Loucy (cell line): ENCODE measurements around the gene THAP4.

Experiments
- H2AFZ ChIP-seq: fragments of 200-600 bp; sonication (generic); 2 replicates; pipeline ENCODE4 v1.6.0; 2016; ENCODE audit warnings: antibody characterized with exemption, mild to moderate bottlenecking, low read length, moderate library complexity
- H3F3A ChIP-seq: fragments of 200-600 bp; 2 replicates; pipeline ENCODE4 v1.6.0; 2016; ENCODE audit warnings: antibody characterized with exemption, low read depth, mild to moderate bottlenecking
- H3K27me3 ChIP-seq: fragments of 200-600 bp; sonication (generic); 2 replicates; pipeline ENCODE4 v1.6.1; 2014; ENCODE audit warnings: low read length, mild to moderate bottlenecking; ENCODE audit not compliant: insufficient read depth, poor library complexity, severe bottlenecking
- H3K36me3 ChIP-seq: fragments of 200-600 bp; sonication (generic); 2 replicates; pipeline ENCODE4 v1.6.1; 2016; ENCODE audit warnings: low read length; ENCODE audit not compliant: insufficient read depth
- H3K4me1 ChIP-seq: fragments of 200-600 bp; sonication (generic); 2 replicates; pipeline ENCODE4 v1.5.1; 2014; ENCODE audit warnings: low read length, mild to moderate bottlenecking; ENCODE audit not compliant: insufficient read depth, poor library complexity, severe bottlenecking
- H3K4me2 ChIP-seq: fragments of 200-600 bp; sonication (generic); 2 replicates; pipeline ENCODE4 v1.6.0; 2014; ENCODE audit warnings: antibody characterized with exemption, low read length, low read depth, mild to moderate bottlenecking; ENCODE audit not compliant: poor library complexity, severe bottlenecking
- H3K4me3 ChIP-seq: fragments of 200-600 bp; sonication (generic); 2 replicates; pipeline ENCODE4 v1.5.1; 2014; ENCODE audit warnings: low read length, mild to moderate bottlenecking, mixed read lengths; ENCODE audit not compliant: poor library complexity, severe bottlenecking
- H3K79me2 ChIP-seq: fragments of 200-600 bp; sonication (generic); 2 replicates; pipeline ENCODE4 v1.6.1; 2014; ENCODE audit warnings: low read length; ENCODE audit not compliant: insufficient read depth
- H3K9ac ChIP-seq: fragments of 200-600 bp; sonication (generic); 2 replicates; pipeline ENCODE4 v1.6.0; 2014; ENCODE audit warnings: mild to moderate bottlenecking, low read depth, low read length, moderate library complexity; ENCODE audit not compliant: poor library complexity, severe bottlenecking
- H3K9me2 ChIP-seq: fragments of 200-600 bp; sonication (generic); replicated peaks from 2 replicates; pipeline ENCODE4 v1.6.1; 2016; ENCODE audit warnings: low read depth, low read length, mixed read lengths
- H3K9me3 ChIP-seq: fragments of 200-600 bp; sonication (generic); 2 replicates; pipeline ENCODE4 v1.6.1; 2014; ENCODE audit warnings: mild to moderate bottlenecking, antibody characterized with exemption, low read length, low read depth; ENCODE audit not compliant: insufficient read depth
- H4K20me1 ChIP-seq: fragments of 200-600 bp; sonication (generic); 2 replicates; pipeline ENCODE4 v1.6.0; 2014; ENCODE audit warnings: antibody characterized with exemption, low read length, mild to moderate bottlenecking; ENCODE audit not compliant: insufficient read depth, poor library complexity, severe bottlenecking
- EZH2phosphoT487 ChIP-seq: fragments of 200-600 bp; IDR thresholded peaks from 2 replicates; pipeline ENCODE4 v1.6.1; 2018; ENCODE audit warnings: antibody characterized with exemption, mild to moderate bottlenecking, moderate library complexity, borderline replicate concordance
- TF ChIP-seq, protein P1 (sequence below): fragments of 200-600 bp; sonication (generic); conservative IDR thresholded peaks from 2 replicates; pipeline ENCODE4 v1.5.1; 2014; ENCODE audit warnings: mild to moderate bottlenecking, antibody characterized with exemption, low read length

The THAP4 gene

DNA sequence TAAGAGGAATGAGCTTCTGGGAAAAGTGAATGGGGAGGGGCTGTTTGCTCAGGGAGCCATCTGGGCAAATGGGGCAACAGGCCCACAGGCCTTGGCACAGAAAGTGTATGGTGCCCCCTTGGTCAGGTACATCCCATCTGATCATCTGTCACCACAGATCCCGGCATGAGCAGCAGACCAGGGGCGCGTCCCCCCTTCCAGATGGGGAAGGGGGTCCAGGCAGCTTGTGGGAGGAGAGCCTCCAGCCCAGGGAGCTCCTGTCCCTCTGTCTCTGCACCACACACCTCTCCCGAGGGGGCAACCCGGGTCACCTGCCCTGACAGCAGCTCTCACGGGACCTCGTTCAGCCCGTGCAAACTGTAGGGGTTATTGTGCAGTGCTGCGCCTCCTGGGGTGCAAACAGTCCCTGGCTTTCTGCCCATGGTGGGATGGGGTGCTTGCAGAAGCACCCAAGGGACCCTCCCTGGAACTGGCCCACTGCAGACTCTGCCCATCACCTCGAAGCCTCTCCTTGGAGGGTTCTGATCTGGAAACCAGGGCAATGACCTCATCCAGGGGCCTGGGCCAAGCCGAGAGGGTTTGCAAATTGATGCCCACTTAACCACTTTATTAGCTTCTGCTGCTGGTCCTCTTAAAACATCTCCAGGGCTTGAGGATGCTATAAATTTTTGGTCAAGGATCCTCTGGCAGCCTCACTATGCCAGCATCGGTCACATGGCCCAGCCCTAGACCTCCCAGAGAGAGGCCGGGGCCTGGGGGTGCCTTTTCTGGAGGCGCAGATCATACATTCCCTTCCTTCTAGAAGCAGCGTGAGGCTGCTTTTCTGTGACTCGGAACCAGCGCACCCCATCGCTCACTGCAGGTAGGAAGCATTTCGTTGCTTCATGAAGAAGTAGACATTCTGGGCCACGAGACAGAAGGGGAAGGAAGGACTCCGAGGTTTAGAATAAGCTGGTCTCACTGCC is 86.1 kb downstream of the THAP4 start:
- no peak overlapping the region for H3K4me3 ChIP-seq
- no peak overlapping the region for H3K9ac ChIP-seq
- H3K79me2 ChIP-seq: no peaks in the 10 kb centered on the region
- no peaks in the 10 kb centered on the region for H3F3A ChIP-seq
- no peaks in the 10 kb centered on the region for H4K20me1 ChIP-seq
- H3K9me2 ChIP-seq: no peaks in the 10 kb centered on the region
- H3K27me3 ChIP-seq: no peaks in the 10 kb centered on the region
- TF ChIP-seq, protein P1, sequence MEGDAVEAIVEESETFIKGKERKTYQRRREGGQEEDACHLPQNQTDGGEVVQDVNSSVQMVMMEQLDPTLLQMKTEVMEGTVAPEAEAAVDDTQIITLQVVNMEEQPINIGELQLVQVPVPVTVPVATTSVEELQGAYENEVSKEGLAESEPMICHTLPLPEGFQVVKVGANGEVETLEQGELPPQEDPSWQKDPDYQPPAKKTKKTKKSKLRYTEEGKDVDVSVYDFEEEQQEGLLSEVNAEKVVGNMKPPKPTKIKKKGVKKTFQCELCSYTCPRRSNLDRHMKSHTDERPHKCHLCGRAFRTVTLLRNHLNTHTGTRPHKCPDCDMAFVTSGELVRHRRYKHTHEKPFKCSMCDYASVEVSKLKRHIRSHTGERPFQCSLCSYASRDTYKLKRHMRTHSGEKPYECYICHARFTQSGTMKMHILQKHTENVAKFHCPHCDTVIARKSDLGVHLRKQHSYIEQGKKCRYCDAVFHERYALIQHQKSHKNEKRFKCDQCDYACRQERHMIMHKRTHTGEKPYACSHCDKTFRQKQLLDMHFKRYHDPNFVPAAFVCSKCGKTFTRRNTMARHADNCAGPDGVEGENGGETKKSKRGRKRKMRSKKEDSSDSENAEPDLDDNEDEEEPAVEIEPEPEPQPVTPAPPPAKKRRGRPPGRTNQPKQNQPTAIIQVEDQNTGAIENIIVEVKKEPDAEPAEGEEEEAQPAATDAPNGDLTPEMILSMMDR: no peak
- no peak for TF ChIP-seq EZH2phosphoT487
- H3K9me3 ChIP-seq: no peaks in the 10 kb centered on the region
- peaks cover 4% of the 10 kb centered on the region for H3K4me1 ChIP-seq
- H2AFZ ChIP-seq: no peak overlapping the region
- no peaks in the 10 kb centered on the region for H3K36me3 ChIP-seq
- H3K4me2 ChIP-seq: no peak overlapping the region

DNA sequence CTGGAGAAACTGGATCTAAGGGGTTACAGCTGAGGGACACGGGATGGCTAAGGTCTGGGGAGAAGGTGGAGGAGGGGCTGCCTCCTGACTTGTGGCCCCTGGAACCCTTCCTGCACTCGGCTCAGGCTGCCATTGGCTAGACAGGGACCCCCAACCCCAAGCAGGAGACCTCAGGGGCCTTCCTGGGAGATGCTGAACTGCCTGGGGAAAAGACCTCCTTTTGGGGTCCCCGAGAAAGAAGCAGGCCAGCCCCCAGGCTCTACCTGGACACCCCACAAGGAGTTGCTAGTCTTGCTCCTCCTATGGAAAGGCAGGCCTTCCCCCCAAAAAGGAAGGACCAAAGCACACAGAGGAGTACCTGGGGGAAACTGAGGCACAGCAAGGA is 88.5 kb downstream of the THAP4 start:
- no peaks in the 10 kb centered on the region for H3K27me3 ChIP-seq
- H3K79me2 ChIP-seq: no peaks in the 10 kb centered on the region
- no peak overlapping the region for H3K4me3 ChIP-seq
- H3K9me3 ChIP-seq: no peaks in the 10 kb centered on the region
- no peaks in the 10 kb centered on the region for H3K4me1 ChIP-seq
- no peaks in the 10 kb centered on the region for H3K9me2 ChIP-seq
- TF ChIP-seq, protein P1: no peak
- TF ChIP-seq EZH2phosphoT487: no peak
- no peak overlapping the region for H2AFZ ChIP-seq
- no peaks in the 10 kb centered on the region for H4K20me1 ChIP-seq
- no peaks in the 10 kb centered on the region for H3F3A ChIP-seq
- H3K9ac ChIP-seq: no peak overlapping the region
- H3K36me3 ChIP-seq: no peaks in the 10 kb centered on the region
- no peak overlapping the region for H3K4me2 ChIP-seq

DNA sequence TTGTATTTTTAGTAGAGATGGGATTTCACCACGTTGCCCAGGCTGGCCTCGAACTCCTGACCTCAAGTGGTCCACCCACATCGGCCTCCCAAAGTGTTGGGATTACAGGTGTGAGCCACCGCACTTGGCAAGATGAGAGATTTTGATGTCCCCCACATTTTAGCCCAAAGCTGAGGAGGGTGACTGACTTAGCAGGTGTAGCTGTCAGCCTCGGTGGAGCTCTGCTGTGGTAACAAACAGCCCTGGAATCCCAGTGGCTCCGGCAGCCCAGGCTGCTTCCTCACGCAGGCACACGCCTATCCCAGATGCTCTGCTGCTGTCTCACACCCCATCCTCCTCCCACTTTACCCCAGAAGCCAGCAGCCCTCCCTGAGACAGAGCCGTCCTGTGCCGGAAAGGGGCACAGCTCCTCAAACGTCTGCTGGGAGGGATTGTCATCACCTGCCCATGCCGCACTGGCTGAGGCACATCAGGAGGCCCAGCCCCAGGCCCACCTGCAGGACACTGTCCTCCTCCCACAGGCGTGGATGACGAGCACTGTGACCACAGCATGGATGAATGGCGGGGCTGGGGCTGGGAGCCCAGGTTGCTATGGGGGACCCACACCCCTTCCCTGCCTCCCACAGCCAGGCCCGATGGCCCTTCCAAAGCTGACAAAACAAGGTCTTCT is 89.0 kb downstream of the THAP4 start:
- no peak overlapping the region for H3K9ac ChIP-seq
- H3K79me2 ChIP-seq: no peaks in the 10 kb centered on the region
- no peaks in the 10 kb centered on the region for H3K9me2 ChIP-seq
- no peaks in the 10 kb centered on the region for H3K4me1 ChIP-seq
- H3F3A ChIP-seq: no peaks in the 10 kb centered on the region
- H3K9me3 ChIP-seq: no peaks in the 10 kb centered on the region
- H2AFZ ChIP-seq: no peak overlapping the region
- TF ChIP-seq, protein P1: no peak
- TF ChIP-seq EZH2phosphoT487: no peak
- H4K20me1 ChIP-seq: no peaks in the 10 kb centered on the region
- H3K36me3 ChIP-seq: no peaks in the 10 kb centered on the region
- no peak overlapping the region for H3K4me3 ChIP-seq
- no peaks in the 10 kb centered on the region for H3K27me3 ChIP-seq
- H3K4me2 ChIP-seq: no peak overlapping the region
